Endometrial microvascular endothelial cells (primary cell): Measurements from ENCODE around the gene GCNT2. TPM values are rescaled to one million over a fixed set of nuclear protein-coding genes. Genes with fewer than 3 reads are reported as not detected.
"Not testable (repeated sequence)": the region's sequence is repeated elsewhere in the genome, so short reads cannot be mapped to it uniquely, and the experiment has no call there.

Source experiments
- in situ Hi-C: cut with HindIII; loops from 2 replicates; pipeline ENCODE4 v1.10.0; 2017; ENCODE audit warnings: low sequenced_read_pairs, low pct_unique_long_range_greater_than_20kb; ENCODE audit errors: inconsistent ontology term
- total RNA-seq: library from RNA; depleted of rRNA; stranded (reverse); fragments of >200 nt; gene quantifications from one replicate; pipeline ENCODE4 v1.2.3, GENCODE V29; 2015; ENCODE audit errors: inconsistent ontology term

GCNT2 gene
- total RNA-seq, 1 donor from 2014 or later = 30.8 TPM

DNA sequence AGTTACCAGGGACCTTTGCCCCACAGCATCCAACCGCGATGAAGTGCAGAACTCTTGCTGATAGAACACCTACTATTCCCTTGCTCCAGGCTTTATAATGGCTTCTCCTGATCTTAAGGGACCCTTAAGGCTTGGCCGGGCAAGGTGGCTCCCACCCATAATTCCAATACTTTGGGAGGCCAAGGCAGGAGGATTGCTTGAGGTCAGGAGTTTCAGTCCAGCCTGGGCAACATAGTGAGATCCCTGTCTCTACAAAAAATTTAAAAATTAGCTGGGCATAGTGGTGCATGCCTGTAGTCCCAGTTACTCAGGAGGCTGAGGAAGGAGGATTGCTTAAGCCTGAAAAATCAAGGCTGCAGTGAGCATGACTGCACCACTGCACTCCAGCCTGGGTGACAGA is 68.8 kb downstream of the GCNT2 start:
- in situ Hi-C loops = no loop called here

DNA sequence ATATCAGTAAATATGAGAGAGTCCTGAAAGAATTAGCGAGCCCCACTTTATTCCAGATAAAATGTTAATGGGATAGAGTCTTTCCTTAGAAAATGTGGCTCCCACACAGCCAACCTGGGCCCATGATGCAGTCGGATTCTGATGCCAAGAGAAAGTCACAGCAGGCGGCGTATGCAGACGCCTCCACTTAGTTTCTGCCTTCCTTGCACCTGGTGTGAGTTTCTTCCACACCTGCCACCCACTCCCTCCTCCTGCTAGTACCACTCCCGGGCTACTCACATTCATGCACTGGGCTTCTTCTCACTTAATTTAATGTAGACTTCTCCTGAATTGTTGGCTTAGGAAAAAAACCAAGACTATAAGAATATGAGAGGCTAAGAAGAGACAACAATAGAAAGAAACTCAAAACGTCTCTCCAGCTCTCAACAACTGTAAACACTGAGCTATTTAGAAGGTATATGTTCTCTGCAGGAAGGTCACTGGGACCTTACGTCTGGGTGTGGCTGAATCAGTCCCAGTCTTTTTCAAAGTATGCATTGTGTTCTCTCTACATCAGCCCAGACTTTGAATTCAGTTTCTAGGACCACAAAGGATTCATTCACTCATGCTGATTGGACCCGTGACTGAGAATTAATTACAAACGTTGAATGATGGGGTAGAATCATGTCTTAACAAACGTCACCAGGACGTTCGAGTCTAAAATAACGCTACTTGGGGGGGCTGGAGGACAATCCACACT is 70.4 kb downstream of the GCNT2 start:
- in situ Hi-C loops = no loop called here

DNA sequence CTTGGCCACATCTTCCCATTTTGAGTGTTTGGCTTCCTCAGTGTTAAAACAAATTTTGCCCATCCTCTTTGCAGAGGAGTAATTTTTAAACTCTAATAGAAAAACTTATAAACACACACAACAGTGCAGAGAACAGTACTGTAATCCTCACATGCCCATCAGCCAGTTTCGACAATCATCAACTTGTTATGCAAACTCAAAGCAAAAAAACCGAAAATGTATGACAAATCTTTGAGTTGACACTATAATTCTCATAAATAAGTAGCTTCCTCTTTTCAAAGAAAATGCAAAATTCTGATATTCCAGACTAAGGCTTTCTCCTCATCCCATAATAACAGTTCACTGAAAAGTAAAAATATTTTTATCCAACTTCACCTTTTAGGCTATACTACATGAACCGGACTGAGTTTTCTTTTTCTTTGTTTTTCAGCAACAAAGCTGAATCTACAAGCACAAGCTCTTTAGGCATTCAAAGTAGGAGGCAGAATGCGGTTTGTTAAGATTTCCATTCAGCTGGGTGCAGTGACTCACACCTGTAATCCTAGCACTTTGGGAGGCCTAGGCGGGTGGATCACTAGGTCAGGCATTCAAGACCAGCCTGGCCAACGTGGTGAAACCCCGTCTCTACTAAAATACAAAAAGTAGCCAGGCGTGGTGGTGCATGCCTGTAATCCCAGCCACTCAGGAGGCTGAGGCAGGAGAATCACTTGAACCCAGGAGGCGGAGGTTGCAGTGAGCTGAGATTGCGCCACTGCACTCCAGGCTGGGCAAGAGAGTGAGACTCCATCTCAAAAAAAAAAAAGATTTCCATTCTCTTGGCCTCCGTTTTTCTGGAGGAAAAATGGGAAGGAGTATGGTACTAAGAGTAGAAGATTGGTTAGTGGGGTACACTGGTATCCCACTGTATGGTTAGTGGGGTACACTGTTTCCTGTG is 74.8 kb downstream of the GCNT2 start:
- in situ Hi-C loops = no loop called here

DNA sequence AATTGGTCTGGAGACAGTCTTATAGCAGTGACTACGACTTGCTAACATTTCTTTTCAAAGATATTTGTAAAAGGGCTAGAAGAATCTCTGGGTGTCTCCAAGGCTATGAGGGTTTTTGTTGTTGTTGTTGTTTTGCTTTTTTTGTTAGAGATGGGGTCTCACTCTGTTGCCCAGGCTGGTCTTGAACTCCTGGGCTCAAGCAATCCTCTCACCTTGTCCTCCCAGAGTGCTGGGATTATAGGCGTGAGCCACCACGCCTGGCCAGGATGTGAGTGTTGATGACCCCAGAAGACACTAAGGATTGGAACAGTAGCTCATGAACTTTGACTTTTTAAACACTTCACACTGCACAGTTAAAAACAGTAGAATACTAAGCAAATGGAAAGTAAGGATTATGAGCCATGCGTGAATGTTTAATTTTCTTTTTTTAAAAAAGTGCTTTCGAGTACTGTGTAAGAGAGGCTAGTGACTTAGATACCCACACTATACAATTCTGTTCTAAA is 76.4 kb downstream of the GCNT2 start:
- in situ Hi-C loops = no loop called here

DNA sequence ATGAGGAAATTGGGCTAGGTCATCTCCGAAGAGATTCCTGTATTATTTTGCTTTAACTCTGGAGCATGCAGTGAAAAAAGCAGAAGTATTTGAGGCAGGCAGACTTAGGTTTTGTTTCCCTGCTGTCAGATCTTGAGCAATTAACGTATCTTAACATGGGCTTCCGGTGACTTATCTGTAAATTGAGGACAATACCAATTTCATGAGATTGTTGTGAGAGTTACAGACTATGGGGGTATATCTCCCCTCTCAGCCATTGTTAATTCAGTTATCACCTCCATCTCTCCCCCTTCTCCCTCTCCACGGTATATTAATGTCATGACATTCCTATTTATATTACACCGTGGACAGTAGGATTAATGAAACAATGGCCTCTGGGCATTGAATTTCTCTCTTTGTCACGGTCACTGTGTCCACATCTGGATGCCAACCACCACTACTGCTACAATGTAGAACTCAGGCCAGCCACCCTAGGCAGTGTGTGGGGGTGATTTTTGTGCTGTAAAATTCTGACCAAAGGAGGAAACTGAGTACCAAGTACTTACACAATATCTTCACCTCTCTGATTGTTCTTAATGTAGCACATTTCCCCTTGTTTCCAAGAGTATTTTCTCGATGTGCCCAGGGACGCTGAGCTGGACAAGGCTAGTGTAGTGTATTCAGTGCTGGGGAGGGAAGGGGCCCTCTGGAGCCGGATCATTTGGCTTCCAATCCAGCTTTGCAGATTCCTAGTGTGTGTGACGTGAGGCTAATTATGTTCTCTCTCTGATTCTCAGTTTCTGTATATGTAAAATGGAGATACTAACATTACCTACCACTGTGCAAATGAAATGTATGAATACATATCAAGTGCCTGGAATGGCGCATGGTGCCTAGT is 77.2 kb downstream of the GCNT2 start:
- in situ Hi-C loops = no loop called here

DNA sequence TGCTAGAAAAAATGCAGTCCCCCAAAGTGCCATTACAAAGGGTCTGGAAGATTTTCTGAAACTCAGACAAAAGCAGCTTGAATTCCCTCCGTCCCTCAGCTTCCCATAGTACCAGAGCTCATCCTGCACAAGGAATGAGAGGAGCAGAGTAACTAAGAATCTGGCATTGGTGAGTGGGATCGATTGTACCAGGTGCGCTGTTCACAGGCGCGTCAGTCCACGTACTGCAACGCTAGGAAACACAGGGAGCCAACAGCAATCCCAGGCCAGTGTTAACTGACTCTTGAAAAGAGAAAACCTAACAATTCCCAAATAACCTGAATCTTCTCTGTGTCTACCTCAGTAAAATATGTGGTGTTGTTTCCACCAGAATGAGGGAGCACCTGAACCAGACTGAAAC is 77.9 kb downstream of the GCNT2 start:
- in situ Hi-C loops = no loop called here

DNA sequence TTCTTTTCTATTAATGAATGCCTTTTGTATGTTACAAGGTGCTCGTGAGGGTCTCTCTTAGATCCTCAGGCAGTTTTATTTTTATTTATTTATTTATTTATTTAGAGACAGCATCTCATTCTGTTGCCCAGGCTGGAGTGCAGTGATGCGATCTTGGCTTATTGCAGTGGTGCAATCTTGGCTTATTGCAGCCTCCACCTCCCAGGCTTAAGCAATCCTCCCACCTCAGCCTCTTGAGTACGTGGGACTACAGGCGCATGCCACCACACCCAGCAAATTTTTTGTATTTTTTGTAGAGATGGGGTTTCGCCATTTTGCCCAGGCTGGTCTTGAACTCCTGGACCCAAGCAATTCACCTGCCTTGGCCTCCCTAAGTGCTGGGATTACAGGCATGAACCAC is 79.5 kb downstream of the GCNT2 start:
- in situ Hi-C loops = not testable (repeated sequence)

DNA sequence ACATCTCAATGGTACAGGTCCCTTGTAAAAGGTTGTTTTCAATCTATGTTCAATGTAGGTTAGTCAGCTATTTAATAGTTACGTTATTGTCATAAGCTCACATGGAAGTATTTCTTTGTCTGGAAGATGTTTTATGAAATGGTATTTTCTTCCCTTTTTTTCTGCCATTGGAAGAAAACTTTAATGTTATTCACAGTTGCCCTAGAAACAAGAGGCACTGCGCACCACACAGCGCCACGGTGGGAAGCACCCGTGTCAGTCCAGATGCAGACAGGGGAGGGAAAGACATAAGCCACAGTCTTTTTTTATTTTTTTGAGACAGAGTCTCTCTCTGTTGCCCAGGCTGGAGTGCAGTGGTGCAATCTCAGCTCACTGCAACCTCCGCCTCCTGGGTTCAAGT is 82.1 kb downstream of the GCNT2 start:
- in situ Hi-C loops = no loop called here

DNA sequence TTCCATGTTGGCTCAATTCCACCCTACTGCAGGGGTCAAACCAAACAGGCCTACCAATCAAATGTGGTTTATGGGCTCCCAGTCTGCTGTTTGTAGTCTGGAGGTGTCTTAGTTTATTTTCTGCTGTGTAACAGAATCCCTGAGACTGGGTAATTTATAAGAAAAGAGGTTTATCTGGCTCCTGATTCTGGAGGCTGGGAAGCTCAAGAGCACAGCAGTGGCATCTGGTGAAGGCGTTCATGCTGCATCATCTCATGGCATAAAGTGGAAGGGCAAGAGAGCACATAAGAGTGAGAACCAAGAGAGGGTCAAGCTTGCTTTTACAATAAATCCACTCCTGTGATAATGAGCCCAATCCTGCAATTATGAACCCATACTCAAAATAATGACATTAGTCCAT is 87.9 kb downstream of the GCNT2 start:
- in situ Hi-C loops = no loop called here

DNA sequence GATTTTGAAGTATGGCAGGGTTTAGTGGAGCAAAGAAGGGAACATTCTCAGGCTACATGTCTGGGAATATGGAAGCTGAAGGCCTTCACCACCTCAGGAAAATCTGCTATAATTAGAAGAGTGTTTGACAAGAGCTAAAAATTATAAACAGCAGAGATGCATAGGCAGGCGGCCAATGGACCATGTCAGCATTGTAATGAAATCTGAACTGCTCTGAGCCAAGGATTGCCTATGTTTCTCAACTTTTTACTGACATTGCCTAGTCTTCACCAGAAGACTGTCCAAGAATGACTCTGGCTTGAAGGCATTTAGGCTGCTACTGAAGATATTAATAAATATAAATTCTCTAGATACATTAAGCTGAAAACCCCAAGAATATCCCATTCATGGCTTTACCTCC is 89.1 kb downstream of the GCNT2 start:
- in situ Hi-C loops = no loop called here

DNA sequence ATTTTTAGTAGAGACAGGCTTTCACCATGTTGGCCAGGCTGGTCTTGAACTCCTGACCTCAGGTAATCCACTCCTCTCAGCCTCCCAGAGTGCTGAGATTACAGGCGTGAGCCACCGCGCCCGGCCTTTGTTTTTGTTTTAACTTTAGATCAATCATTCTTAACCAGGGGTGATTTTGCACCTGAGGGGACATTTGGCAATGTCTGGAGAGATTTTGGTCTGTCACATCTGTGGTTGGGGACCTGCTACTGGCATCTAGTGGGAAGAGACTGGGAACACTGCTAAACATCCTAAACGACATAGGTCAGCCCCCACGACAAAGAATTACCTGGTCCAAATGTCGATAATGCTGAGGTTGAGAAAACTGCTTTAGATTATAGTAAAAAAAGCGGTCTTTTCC is 91.0 kb downstream of the GCNT2 start:
- in situ Hi-C loops = no loop called here

DNA sequence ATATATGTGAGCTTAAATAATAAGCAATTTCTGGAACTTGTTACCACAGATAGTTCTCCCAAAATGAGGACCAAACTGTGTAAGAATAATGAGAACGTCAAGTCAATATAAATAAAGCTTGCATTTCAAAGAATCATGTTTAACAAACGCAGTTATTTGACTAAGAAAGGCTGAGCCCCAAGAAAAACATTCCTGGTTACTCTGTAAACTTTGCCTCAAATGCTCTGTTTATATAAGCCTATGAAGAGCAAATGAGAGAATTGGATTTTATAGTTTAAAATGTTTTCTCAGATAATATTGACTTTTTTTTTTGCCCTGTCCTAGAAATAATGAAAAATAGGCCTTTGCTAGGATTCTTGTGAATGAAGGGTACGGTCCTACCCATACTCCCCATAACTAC is 91.9 kb downstream of the GCNT2 start:
- in situ Hi-C loops = no loop called here

DNA sequence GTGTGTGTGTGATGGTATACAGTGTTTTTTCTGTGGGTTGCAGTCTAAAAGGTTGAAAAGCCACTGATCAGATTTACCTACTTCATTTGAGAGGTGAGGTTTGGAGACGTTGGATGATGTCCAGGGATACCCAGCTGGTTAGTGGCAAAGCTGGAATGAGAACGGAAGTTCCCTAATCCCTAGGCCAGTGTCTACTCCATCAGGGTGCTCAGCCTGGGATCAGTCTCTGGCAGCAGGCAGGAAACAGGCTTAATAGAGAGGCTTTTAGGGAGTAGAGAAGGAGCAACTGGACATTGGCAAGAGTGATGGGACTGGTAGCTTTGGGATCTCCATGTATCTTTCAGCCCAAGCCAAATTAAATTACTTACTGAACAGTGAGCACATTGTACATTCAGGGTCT is 92.6 kb downstream of the GCNT2 start:
- in situ Hi-C loops = no loop called here

DNA sequence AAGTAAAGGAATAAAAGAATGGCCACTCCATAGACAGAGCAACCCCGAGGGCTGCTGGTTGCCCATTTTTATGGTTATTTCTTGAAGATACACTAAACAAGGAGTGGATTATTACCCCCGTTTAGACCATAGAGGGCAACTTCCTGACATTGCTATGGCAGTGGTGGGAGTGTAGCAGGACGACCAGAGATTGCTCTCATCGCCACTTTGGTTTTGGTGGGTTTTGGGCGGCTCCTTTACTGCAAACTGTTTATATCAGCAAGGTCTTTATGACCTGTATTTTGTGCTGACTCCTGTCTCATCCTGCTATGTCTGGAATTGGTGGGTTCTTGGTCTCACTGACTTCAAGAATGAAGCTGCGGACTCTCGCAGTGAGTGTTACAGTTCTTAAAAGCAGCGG is 94.5 kb downstream of the GCNT2 start:
- in situ Hi-C loops = no loop called here

DNA sequence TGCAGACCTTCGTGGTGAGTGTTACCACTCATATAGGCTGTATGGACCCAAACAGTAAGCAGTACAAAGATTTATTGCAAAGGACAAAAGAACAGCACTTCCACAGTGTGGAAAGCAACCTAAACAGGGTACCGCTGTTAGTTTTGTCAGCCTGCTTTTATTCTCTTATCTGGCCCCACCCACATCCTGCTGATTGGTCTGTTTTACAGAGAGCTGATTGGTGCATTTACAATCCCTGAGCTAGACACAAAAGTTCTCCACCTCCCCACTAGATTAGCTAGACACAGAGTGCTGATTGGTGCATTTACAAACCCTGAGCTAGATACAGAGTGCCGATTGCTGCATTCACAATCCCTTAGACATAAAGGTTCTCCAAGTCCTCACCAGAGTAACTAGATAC is 95.1 kb downstream of the GCNT2 start:
- in situ Hi-C loops = not testable (repeated sequence)

DNA sequence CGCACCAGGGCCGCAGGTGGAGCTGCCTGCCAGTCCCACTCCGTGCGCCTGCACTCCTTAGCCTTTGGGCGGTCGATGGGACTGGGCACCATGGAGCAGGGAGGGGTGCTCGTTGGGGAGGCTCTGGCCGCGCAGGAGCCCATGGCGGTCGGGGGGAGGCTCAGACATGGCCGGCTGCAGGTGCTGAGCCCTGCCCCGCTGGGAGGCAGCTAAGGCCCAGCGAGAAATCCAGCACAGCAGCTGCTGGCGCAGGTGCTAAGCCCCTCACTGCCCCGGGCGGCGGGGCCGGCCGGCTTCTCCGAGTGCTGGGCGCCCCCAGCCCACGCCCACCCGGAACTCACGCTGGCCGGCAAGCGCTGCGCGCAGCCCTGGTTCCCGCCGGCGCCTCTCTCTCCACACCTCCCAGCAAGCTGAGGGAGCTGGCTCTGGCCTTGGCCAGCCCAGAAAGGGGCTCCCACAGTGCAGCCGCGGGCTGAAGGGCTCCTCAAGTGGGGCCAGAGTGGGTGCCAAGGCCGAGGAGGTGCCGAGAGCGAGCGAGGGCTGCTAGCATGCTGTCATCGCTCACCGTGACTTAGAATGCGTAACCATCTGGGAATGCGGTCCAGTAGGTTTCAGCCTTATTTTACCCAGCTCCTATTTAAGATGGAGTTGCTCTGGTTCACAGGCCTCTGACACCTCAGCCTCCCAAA is 96.0 kb downstream of the GCNT2 start:
- in situ Hi-C loops = no loop called here

DNA sequence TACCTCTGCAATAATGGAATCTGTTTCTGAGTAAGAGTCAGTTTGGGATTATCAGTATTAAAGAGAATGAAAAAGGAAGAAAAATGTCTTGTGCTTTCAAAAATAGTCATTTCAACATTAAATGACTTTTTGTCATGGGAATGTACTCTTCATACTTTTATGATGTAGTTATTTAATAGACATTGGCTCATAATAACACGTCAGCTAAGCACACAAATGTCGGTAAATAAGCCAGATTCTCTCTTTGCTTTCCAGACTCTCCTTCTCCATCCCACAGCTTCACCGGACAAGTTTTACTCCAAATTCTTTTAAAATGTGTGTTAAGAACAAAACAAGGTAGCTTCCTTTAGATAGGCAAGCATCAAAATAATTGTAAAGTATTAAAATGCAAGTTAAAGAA is 97.3 kb downstream of the GCNT2 start:
- in situ Hi-C loops = no loop called here

DNA sequence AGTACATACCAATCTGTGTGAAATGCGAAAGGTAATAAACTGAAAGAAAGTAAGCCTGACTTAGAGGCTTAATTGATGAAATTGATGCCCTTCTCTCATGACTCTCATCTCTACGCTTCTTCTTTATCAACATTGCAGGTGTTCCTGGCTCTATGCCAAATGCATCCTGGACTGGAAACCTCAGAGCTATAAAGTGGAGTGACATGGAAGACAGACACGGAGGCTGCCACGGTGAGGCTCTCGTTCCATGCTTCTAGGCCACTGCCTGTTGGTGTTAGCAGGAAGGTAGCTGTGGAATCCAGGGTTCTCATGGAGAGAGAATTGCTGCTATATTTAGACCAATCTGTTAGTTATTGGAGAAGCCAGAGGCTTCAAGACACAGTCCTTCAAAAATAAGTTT is 100.1 kb downstream of the GCNT2 start:
- in situ Hi-C loops = no loop called here

DNA sequence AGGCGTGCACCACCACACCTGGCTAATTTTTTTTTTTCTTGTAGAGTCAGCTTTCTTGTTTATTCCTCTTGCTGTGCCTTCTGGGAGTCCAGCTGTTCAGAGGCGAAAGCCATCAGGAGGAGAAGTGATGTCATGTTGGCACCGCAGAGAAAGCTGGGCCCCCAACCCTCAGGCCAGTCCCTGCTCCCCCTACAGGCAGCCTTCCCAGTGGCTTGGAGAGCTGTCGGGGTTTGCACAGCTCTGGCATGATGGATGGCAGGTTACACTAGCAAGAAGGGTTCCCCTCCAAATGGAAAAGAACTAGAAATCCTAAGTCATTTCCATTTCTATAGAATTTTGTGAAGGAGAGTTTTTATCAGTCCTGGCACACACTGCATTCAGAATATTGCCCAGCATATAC is 100.7 kb downstream of the GCNT2 start:
- in situ Hi-C loops = no loop called here
